PC-3 (cell line): Measurements from ENCODE around the gene TMED9.

Source experiments
- EZH2 ChIP-seq: fragments of 300-600 bp; sonication (generic); IDR thresholded peaks from one replicate; pipeline ENCODE4 v1.6.1; 2017; ENCODE audit warnings: antibody characterized with exemption, mild to moderate bottlenecking, low read length; ENCODE audit not compliant: unreplicated experiment
- EZH2phosphoT487 ChIP-seq: fragments of 300-600 bp; sonication (generic); IDR thresholded peaks from 2 replicates; pipeline ENCODE4 v1.6.1; 2018; ENCODE audit warnings: mild to moderate bottlenecking, antibody characterized with exemption, low read length, borderline replicate concordance
- TF ChIP-seq, protein P1 (sequence below): fragments of 300-600 bp; sonication (generic); conservative IDR thresholded peaks from 2 replicates; pipeline ENCODE4 v1.5.1; 2017; ENCODE audit warnings: antibody characterized with exemption, low read depth, mild to moderate bottlenecking, low read length

DNA sequence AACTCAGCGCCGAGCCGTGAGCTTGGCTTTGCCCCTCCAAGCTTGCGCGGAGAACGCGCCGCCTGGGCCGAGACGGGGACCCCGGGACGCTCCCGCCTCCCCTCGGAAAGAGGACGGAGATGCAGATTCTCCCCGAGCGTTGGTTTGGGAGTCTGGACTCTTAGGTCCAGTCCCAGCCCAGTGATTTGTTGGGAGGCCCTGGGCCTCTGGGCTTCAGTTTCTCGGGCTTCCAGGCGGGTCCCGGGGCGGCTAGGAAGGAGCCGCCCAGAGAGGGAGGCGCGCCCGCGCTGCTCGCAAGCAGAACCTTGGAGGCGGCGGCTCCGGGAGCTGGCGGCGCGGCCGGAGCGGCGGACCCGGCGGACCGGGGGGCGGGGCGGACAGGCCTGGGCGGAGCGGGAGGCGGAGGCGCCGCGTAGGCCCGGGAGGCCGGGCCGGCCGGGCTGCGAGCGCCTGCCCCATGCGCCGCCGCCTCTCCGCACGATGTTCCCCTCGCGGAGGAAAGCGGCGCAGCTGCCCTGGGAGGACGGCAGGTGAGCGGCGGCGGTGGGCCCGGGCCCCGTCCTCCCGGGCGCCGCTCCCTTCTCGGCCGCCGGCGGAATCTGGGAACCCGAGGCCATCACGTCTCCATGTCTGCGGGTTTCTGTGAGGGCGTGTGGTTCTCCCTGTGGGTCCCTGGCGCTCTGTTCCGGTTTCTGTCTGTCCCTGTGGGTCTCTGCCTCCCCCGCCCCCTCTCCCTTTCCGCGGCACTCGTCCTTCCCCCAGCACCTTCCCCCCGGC is 7.9 kb downstream of the TMED9 start, which contains the start of gene B4GALT7:
- TF ChIP-seq, protein P1, sequence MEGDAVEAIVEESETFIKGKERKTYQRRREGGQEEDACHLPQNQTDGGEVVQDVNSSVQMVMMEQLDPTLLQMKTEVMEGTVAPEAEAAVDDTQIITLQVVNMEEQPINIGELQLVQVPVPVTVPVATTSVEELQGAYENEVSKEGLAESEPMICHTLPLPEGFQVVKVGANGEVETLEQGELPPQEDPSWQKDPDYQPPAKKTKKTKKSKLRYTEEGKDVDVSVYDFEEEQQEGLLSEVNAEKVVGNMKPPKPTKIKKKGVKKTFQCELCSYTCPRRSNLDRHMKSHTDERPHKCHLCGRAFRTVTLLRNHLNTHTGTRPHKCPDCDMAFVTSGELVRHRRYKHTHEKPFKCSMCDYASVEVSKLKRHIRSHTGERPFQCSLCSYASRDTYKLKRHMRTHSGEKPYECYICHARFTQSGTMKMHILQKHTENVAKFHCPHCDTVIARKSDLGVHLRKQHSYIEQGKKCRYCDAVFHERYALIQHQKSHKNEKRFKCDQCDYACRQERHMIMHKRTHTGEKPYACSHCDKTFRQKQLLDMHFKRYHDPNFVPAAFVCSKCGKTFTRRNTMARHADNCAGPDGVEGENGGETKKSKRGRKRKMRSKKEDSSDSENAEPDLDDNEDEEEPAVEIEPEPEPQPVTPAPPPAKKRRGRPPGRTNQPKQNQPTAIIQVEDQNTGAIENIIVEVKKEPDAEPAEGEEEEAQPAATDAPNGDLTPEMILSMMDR = no peak
- TF ChIP-seq EZH2phosphoT487 (no peak), EZH2 (no peak)
